Stimulated activated naive CD8-positive, alpha-beta T cell treated with anti-CD3 and anti-CD28 coated beads, Interleukin-15, Interleukin-2, amounts not matched to agents 100 U/mL and 50 U/mL, for 24 hours (primary cell): ENCODE results near the gene LSM7.
A peak's percentile ranks its signal among the peaks of the same experiment; 100 is the strongest.

ENCODE experiments used
- ATAC-seq: fragments of 150-1000 bp; cut with Tn5 transposase; one replicate; pipeline ENCODE4 v1.10.0; 2021
- DNase-seq: peaks from one replicate; pipeline ENCODE4 v3.0.0; 2021

LSM7 gene

DNA sequence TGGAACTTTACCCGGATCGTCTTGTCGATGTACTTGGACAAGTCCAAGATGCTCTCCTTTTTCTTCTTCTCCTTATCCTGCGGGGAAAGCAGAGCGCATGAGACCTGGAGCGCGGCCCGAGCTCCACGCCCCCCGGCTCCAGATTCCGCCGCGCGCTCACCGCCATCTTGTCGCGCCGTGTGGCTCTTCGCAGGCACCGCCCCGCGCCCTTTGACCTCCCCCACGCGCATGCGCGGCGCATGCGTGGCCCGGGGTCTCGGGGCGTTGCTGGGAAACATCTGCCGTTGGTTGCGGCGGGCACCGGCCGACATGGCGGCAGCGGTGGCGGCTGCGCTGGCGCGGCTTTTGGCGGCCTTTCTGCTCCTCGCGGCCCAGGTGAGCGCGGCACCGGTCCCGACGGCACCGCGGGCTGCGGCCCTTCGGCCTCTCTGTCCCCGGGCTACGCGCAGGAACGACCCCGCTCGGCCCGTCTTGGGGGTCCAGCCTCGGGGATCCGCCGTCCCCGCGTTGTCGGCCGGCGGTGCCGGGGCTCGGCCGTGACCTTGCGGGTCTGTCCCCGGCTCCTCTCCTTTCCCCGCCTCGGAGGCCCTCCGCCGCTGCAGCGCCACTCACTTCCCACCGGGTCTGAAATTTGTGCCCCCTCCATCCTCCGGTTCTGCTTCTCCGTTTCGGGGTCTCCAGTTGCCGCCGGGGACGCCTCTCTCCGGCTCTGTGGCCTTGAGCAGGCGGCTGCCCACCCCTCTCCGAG, at the start of gene LSM7, which contains the start of gene SPPL2B:
Gene LSM7 (minus strand): TSS at position 186 of the 748 bp plus-strand sequence. CDS start 20 bp downstream, at position 166.
Gene SPPL2B (plus strand): TSS at position 284 of the 748 bp plus-strand sequence. CDS start 26 bp downstream, at position 310.
- peak; percentile 65 for ATAC-seq

DNA sequence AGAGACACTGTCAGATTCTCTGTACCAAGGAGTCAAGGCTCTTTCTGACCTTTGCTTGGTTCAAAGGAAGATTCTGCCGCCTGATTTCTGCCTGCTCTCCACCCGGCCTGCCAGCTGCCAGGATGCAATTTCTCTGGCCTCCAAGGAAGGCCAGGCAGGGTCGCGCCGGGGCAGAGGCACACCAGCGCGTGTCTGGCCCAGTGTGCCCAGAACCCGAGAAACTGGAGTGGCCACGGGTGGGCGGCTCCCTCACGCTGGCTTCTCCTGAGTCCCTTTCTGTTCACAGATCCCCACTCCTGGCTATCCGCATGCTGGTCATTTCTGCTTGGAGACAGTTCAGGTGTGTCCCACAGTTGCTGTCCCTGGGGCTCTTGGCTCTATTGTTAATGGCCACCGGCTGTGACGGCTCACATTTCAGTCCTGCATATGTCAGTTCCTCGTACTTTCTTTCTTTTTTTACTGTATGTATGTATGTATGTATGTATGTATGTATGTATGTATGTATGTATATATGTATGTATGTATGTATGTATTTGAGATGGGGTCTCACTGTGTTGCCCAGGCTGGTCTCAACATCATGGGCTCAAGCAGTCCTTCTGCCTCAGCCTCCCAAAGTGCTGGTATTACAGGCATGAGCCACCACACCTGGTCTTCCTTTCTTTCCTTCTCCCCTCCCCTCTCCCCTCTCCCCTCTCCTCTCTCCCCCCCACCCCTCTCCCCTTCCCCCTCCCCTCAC, 48.6 kb upstream of the LSM7 start:
- DNase-seq (no peak), ATAC-seq (no peak)

More for the DNA sequence above, at the start of gene LSM7, which contains the start of gene SPPL2B:
- peak; percentile 96 for DNase-seq

DNA sequence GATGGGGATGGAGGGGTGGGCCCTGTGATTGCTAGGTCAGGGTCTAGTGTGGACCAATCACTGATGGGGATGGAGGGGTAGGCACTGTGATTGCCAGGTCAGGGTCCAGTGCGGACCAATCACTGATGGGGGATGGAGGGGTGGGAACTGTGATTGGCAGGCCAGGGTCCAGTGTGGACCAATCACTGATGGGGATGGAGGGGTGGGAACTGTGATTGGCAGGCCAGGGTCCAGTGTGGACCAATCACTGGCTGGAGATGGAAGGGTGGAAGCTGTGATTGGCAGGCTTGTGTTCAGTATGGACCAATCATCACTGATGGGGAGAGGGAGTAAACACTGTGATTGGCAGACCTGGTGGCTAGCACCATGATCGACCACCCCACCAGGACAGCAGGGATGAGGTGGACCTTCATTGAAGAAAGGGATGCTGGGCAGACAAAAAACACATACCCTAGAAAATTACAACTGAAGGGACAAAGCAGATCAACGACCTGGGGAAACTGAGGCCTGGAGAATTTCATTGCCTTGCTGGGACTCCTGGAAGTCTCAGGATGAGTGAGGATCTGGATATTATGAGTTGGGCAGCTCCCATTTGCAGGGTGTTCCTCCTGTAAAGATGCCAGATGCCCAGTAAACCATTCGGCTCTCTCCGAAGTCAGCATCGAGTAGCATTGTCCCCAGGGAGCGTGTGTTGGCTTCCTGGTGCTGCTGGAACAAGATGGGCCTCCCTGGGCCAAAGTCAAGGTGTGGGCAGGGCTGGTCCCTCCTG, 47.2 kb upstream of the LSM7 start:
- ATAC-seq: no peak
- DNase-seq: no peak

DNA sequence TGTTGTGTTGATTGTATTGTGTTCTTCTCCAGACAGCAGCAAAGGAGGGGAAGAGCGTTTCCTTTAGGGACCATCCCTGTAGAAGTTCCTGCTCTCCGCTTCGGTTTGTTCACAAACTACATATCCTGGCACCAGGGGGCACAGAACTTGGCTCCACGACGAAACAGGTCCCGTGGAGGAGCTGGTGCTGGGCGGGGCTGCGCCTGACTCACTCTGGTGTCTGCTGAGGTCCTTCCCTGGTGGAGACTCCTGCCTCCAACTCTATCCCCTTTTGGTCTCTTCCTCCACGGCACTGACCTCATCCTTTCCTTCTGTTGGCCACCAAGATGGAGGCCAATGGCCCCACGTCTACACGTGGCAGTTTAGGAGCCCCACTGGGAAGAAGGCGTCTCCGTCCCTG, 46.4 kb upstream of the LSM7 start:
- DNase-seq: no peak
- ATAC-seq: no peak

DNA sequence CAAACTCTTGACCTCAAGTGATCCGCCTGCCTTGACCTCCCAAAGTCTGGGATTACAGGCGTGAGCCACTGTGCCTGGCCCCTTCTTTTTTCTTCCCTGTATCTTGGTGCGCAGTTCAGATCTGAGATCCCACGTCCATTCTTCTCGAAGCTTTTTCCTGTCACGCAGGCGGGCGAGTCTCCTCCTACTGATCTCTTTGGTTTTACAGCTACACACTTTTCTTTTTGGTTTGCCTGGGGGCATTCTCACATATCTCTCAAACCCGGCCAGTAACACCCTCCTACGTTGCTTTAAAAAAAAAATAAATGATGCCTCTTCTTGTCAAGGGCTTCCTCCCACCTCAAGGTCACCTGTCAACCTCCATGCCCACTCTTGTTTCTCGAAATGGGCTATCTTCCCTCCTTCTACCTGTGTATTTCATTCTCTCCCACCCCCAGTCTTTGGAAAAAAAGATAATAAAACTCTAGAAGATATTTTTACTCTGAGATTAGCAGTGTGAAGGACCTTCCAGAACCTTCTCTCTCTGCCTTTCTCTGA, 43.8 kb upstream of the LSM7 start:
- ATAC-seq (no peak), DNase-seq (no peak)

DNA sequence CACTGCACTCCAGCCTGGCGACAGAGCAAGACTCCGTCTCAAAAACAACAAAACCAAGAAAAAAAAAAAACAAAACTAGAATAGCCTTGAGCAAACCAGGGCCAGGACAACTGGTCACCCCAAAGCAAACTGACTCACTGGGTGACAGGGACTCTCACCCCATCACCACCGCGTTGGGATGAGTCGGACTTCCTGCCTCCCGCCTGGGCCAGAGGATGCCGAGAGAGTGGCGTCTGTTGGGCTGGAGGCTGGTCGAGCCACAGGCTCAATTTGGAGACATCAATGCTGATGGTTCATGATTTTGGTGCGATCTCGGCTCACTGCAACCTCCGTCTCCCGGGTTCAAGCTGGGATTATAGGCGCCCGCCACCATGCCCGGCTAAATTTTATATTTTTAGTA, 43.3 kb upstream of the LSM7 start:
- ATAC-seq: no peak

DNA sequence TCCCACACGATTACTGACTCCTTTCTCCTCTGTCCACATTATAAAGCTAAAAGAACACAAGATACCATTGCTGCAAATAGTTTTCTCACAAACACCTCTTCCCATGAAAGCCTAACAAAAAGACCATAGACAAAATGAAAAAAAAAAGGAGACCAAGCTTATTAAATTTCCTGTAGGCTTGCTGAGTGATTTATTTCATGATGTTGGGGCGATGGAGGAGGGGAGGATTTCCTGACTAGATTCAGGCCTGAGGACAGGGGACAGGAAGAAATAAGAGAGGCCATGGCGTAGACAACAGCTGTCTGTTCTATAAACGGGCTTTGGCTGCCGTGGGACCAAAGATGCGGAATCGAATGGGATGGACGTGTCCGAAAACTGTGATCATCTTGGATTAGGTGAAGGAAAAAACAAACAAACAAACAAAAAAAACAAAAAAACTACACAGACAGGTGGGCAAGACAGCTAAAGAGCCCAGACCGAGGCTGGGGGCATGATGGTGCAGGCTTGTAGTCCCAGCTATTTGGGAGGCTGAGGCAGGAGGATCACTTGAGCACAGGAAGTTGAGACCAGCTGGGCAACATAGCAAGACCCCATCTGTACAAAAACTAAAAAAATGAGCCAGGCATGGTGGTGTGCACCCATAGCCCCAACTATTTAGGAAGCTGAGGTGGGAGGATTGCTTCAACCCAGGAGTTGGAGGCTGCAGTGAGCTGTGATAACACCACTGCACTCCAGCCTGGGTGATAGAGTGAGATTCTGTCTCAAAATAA, 37.0 kb upstream of the LSM7 start:
- ATAC-seq (no peak), DNase-seq (no peak)

More for the DNA sequence above, 43.3 kb upstream of the LSM7 start:
- DNase-seq: no peak

DNA sequence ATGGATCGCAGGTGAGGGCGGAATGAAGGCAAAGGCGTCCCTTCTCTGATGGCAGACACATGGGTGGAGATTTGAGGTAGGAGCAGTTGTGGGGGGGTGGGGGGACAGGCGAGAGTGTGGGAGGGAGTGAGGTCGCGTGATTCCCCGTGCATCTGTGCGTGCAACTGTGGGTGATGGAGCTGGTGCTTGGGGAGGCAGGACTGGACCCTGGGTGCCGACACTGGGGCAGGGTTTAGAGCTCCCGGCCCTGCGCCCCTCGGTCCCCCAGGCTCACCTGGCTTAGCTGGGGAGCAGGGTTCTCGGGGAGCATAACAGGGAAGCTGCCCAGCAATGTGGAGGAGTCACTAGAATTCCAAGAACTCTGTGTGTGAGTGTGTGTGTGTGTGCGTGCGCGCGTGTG, 35.0 kb upstream of the LSM7 start:
- ATAC-seq (no peak), DNase-seq (no peak)

DNA sequence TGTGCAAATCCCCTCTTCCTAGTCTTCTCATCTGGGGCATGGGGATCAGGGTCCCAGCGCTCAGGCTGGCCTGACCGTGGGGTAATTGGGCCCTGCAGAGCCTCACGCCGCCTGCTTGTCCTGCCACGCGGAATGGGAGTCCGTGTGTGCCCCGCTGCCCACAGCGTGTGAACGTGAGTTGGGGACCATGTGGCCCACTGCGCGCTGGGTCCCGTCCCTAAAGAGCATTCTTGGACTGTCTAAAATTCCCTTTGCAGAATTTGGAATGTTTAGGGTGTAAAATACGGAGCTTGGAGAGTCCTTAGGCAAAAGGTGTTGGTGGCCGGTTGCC, 34.5 kb upstream of the LSM7 start:
- no peak for ATAC-seq
- no peak for DNase-seq

DNA sequence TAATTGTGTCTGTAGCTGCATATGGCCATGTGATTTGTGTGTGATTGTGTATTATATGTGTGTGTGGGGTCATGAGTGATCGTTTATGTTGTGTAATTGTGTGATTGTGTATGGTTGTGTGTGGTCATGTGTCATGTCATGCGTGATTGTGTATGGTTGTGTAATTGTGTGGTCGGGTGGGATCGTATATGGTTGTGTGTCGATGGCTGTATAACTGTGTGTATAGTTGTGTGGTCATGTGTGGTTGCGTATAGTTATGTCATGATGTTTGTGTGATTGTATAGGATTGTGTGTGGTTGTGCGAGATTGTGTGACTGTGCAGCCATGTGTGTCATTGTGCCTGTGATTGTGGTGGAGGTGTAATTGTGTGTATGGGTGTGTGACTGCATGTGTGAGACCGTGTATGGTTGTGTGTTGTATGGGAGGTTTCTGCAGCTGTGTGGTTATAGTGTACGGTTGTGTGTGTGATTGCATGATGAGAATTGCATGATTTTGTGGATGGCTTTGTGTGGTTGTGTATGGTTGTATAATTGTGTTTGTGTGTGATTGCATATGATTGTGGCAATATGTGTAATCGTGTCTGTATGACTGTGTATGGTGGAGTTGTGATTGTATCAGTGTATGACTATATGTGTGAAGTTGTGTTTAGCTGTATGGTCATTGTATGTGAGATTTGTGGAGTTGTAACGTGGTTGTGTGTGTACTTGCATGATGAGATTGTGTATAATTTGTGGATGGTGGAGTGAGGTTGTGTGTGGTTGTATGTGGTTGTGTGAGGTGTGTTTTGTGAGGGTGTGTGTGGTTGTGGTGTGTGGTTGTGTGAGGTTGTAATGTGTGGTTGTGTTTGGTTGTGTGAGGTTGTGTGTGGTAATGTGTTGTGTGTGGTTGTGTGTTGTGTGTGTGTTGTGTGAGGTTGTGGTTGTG, 33.9 kb upstream of the LSM7 start:
- DNase-seq (no peak), ATAC-seq (no peak)

DNA sequence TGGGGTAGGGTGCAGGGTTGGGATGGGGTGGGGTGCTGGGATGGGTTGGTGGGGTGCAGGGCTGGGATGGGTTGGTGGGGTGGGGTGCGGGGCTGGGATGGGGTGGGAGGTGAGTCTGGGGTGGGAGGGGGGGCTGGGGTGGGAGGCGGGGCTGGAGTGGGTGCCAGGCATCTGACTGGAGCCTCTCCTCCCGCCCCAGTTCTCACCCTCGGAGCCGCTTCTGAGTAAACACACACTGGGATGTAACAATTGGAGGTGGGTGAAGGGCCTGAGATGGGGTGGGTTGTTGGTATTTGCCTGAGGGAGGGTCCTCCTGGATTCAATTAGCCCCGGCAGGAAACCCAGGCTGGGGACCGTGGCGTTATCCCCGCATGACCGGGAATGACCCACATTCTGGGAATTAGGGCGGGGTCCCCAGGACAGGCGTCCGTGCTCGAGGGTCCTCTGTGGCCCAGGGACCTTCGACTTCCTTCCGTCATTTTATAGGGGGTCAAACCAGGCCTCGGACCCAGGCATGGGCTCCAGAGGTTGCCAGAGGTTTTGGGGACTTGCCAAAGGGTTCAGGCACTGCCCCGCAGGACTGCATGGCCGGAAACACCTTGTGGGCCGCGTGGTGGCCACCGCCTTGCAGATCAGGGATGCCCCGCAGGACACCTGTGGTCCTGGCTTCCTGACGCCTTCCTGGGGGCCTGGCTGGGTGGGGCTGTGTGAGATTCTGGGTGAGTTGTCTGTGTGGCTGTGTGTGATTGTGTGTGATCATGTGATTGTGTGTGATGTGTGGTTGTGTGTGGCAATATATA, 33.1 kb upstream of the LSM7 start:
- peak; percentile 35 for ATAC-seq

DNA sequence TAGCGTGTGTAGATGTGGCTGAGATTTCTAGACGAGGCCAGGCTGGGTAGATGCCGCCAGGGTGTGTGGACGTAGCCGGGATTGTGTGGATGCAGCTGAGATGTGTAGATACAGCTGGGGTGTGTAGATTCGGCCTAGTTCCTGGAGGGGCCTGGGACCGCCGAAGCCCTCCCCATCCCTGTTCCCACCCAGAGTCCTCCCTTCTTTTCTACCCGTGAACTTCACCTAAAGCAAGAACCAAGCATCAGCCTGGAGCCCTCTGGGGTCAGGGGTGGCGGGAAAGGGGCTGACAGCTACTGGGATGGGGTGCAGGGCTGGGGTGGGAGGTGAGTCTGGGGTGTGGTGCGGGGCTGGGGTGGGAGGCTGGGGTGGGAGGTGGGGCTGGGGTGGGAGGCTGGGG, 32.4 kb upstream of the LSM7 start:
- ATAC-seq (no peak), DNase-seq (no peak)

More for the DNA sequence above, 33.1 kb upstream of the LSM7 start:
- DNase-seq: no peak

DNA sequence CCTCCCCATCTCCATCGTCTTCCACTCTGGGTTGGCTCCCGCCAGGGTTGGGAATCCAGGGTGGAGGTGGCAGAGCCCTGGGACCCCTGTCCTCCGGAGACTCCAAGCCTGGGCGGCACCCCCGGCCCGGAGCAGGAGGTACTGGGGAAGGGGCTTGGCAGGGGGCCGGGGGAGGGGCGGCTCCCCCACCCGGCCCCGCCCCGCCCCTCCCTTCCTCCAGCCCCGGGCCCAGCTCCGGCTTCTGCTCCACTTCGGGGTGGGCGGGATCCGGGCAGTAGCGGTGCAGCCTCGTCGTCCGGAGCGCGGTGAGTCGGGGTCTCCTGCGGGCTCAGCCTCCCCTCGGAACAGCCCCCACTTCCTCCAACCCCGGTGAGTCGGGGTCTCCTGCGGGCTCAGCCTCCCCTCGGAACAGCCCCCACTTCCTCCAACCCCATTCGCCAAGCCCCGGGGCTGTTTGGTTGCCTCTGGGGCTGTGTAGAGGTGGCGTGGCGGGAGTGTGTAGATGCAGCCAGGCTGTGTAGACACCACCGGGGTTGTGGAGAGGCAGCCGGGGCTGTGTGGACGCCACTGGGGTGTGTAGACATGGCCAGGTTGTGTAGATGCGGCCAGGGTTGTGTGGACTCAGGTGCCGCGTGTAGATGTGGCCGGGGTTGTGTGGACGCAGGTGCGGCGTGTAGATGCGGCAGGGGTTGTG, 31.8 kb upstream of the LSM7 start, which contains the start of gene TMPRSS9:
Gene TMPRSS9 (plus strand): TSS at position 274 of the 694 bp plus-strand sequence. CDS start 29,521 bp downstream, outside the sequence.
- ATAC-seq (no peak), DNase-seq (no peak)

DNA sequence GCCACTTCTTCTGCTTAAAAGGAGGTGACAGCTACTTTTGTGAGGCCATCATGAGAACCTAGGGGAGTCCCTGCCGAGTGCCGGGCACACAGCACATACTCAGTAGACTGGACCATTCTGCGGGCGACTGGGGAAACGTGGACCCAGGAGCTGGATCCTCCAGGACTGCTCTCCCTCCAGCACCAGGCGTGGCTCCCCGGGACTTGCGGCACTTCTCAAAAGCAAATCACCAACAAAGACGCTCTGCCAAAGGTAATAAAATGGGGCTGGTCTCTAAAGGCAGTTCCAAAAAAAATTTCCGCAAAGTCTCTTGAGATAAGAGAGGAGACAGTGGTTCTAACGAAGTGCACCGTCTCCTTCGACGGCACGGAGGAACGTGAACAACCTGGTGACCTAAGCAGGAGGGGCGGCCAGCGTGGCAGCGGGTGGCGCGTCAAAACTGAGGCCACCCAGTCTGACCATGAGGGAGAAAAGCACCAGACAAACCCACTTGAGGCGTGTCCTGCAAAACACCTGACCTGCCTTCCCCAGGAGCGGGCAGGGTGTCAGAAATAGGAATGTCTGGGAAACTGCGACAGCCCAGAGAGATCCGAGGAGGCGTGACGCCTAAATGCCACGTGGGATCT, 30.3 kb upstream of the LSM7 start:
- ATAC-seq (no peak), DNase-seq (no peak)

DNA sequence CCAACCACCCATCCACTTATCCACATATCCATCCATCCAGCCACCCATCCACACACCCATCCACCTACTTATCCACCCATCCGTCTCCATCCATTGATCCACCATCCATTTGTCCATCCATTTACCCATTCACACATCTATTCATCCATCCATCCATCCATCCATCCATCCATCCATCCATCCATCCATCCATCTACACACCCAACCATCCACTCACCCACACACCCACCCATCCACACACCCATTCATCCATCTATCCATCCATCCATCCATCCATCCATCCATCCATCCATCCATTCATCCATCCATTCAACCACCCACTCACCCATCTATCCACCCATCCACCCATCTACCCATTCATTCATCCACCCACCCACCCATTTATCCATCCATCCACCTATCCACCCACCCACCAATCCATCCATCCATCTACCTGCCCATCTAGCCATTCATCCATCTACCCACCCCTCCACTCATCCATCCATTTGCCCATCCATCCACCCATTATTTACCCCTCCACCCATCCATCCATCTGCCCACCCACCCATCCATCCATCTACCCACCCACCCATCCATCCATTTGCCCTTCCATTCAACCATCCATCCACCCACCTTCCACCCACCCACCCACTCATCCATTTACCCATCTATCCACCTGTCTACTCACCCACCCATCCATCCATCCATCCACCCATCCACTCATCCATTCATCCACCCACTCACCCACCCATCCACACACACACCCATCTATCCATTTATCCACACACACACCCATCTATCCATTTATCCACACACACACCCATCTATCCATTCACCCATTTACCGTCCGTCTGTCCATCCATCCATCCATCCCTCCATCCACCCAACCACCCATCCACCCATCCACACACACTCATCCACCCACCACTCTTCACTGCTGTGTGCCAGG, 29.2 kb upstream of the LSM7 start:
- DNase-seq: no peak
- ATAC-seq: no peak

DNA sequence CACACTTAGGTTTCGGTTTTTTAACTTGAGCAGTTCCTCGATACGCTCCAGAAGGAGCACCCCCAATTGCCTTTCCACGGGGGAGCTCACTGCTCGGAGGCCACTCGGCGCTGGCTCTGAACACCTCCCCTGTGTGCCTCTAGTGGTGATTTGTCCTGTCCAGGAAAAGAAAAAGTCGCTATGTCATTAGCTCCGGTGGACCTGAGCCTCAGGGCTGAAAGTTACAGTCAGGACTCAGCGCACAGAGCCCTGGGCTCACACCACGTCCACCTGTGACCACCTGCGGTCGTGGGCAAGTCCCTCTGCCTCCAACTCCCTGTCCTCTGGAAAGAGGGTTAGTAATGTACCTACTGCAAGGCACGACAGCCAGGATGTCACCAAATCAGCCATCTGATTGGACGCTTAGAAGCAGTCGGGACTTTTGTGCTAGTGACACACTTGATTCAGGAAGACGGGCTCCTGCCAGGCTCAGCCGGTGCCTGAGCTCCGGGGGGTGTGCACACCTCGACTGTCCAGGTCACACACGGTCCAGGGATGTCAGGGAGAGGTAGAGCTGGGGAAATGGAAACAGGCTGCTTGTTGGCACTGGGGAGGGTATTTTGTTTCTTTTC, 27.8 kb upstream of the LSM7 start:
- no peak for ATAC-seq
- DNase-seq: no peak
